NCI-H146 treated with DMSO at 0.1 percent for 48 hours (cell line): ENCODE results near the gene PLXNA2.

Experiments used
- DNase-seq: peaks from one replicate; lab custom pipeline; 2025; ENCODE audit not compliant: unreplicated experiment; lab: John Stamatoyannopoulos, UW

The PLXNA2 gene

GRCh38 chr1:208031932-208032320, 212.3 kb downstream of the PLXNA2 start:
- no peak for DNase-seq

- DNase-seq: no peak
Measured at GRCh38 chr1:208031316-208031931, 212.8 kb downstream of the PLXNA2 start.

GRCh38 chr1:208030288-208031091, 213.7 kb downstream of the PLXNA2 start:
- peak; percentile 40 for DNase-seq

GRCh38 chr1:208029381-208030287, 214.6 kb downstream of the PLXNA2 start:
- no peak for DNase-seq

GRCh38 chr1:208028526-208028925, 215.7 kb downstream of the PLXNA2 start:
- DNase-seq: no peak

GRCh38 chr1:208027861-208028260, 216.3 kb downstream of the PLXNA2 start:
- DNase-seq: no peak

GRCh38 chr1:208026880-208027438, 217.2 kb downstream of the PLXNA2 start:
- no peak for DNase-seq

GRCh38 chr1:208025031-208025430, 219.2 kb downstream of the PLXNA2 start:
- DNase-seq: no peak

GRCh38 chr1:208024406-208024805, 219.8 kb downstream of the PLXNA2 start:
- DNase-seq: no peak

- DNase-seq: no peak
Measured at GRCh38 chr1:208019257-208019656, 224.9 kb downstream of the PLXNA2 start.

- DNase-seq: no peak
Measured at GRCh38 chr1:208015255-208015654, 228.9 kb downstream of the PLXNA2 start.

- DNase-seq: no peak
Measured at GRCh38 chr1:208013210-208013609, 231.0 kb downstream of the PLXNA2 start.

- DNase-seq: no peak
Measured at GRCh38 chr1:208012721-208013120, 231.5 kb downstream of the PLXNA2 start.

GRCh38 chr1:208010487-208011071, 233.6 kb downstream of the PLXNA2 start:
- DNase-seq: no peak

- no peak for DNase-seq
Measured at GRCh38 chr1:208009706-208010444, 234.3 kb downstream of the PLXNA2 start.

GRCh38 chr1:208009303-208009702, 234.9 kb downstream of the PLXNA2 start:
- DNase-seq: no peak

- no peak for DNase-seq
Measured at GRCh38 chr1:208008534-208008933, 235.7 kb downstream of the PLXNA2 start.

GRCh38 chr1:208007938-208008342, 236.2 kb downstream of the PLXNA2 start:
- no peak for DNase-seq

GRCh38 chr1:208007319-208007937, 236.8 kb downstream of the PLXNA2 start:
- no peak for DNase-seq
